IMR-90 (cell line): ENCODE results near the gene BOD1L1. TPM values are rescaled to one million over a fixed set of nuclear protein-coding genes. Genes with fewer than 3 reads are reported as not detected.

ENCODE experiments used
- ATAC-seq: fragments of 200-7000 bp; cut with Tn5 transposase; 2 replicates; pipeline ENCODE4 v1.9.1; 2020; ENCODE audit warnings: low read depth, mild to moderate bottlenecking, moderate library complexity
- BruUV-seq: library from RNA; stranded (reverse); fragments of 400-500 nt; replicated peaks from 2 replicates; lab custom pipeline; 2021; lab: Mats Ljungman, UMichigan
- CTCF ChIA-PET: fragments of 300-600 bp; formaldehyde crosslinking; extraction: SDS; loops from one replicate; lab custom pipeline; 2021; ENCODE audit warnings: antibody characterized with exemption; lab: Yijun Ruan, JAX
- POLR2A ChIA-PET: fragments of 300-600 bp; sonication (Branson Sonifier 250); formaldehyde crosslinking; loops from one replicate; lab custom pipeline; 2022; ENCODE audit warnings: antibody characterized with exemption; ENCODE audit not compliant: unreplicated experiment; lab: Charles Lee
- DNase-seq: peaks from one replicate; pipeline ENCODE4 v3.0.0; 2013
- H2AFZ ChIP-seq: replicated peaks from 2 replicates; pipeline ENCODE3; 2013; ENCODE audit warnings: low read length, mild to moderate bottlenecking; ENCODE audit not compliant: poor library complexity
- H2AK5ac ChIP-seq: 2 replicates; pipeline ENCODE4 v1.6.1; 2013; ENCODE audit warnings: low read depth, low read length, inconsistent platforms
- H2AK9ac ChIP-seq: replicated peaks from 2 replicates; pipeline ENCODE3; 2013; ENCODE audit warnings: mild to moderate bottlenecking, low read depth, low read length, moderate library complexity; ENCODE audit not compliant: poor library complexity
- H2BK120ac ChIP-seq: 2 replicates; pipeline ENCODE4 v1.6.1; 2013; ENCODE audit warnings: low read depth, low read length, inconsistent platforms
- H2BK15ac ChIP-seq: 3 replicates; pipeline ENCODE4 v1.6.1; 2013; ENCODE audit warnings: low read depth, low read length, inconsistent platforms
- H2BK20ac ChIP-seq: 2 replicates; pipeline ENCODE4 v1.6.1; 2013; ENCODE audit warnings: low read depth, mild to moderate bottlenecking, inconsistent platforms, low read length, moderate library complexity
- H2BK5ac ChIP-seq: 2 replicates; pipeline ENCODE4 v1.6.1; 2013; ENCODE audit warnings: mild to moderate bottlenecking, low read depth, low read length, inconsistent platforms; ENCODE audit not compliant: poor library complexity, severe bottlenecking
- H3K14ac ChIP-seq: replicated peaks from 2 replicates; pipeline ENCODE4 v1.6.1; 2013; ENCODE audit warnings: low read depth, low read length, inconsistent platforms
- H3K18ac ChIP-seq: 2 replicates; pipeline ENCODE4 v1.6.1; 2013; ENCODE audit warnings: low read depth, low read length, control low read depth
- H3K23ac ChIP-seq: 2 replicates; pipeline ENCODE4 v1.6.1; 2013; ENCODE audit warnings: low read depth, low read length, inconsistent platforms
- H3K27ac ChIP-seq: 2 replicates; pipeline ENCODE4 v1.5.1; 2013; ENCODE audit warnings: mild to moderate bottlenecking, control low read depth, low read length; ENCODE audit not compliant: insufficient read depth
- H3K27me3 ChIP-seq: 2 replicates; pipeline ENCODE4 v1.6.1; 2013; ENCODE audit warnings: low read length; ENCODE audit not compliant: control insufficient read depth, insufficient read depth
- H3K36me3 ChIP-seq: 2 replicates; pipeline ENCODE4 v1.6.1; 2013; ENCODE audit warnings: low read length, mixed read lengths; ENCODE audit not compliant: control insufficient read depth, insufficient read depth
- H3K4ac ChIP-seq: 2 replicates; pipeline ENCODE4 v1.6.1; 2013; ENCODE audit warnings: low read depth, low read length, inconsistent platforms
- H3K4me1 ChIP-seq: 2 replicates; pipeline ENCODE4 v1.6.1; 2013; ENCODE audit warnings: low read length, mixed read lengths; ENCODE audit not compliant: control insufficient read depth, insufficient read depth
- H3K4me2 ChIP-seq: 2 replicates; pipeline ENCODE4 v1.6.1; 2013; ENCODE audit warnings: low read depth, mild to moderate bottlenecking, control low read depth, low read length, moderate library complexity
- H3K4me3 ChIP-seq: 2 replicates; pipeline ENCODE4 v1.5.1; 2013; ENCODE audit warnings: low read depth, mild to moderate bottlenecking, control low read depth, low read length, moderate library complexity; ENCODE audit not compliant: insufficient read depth
- H3K56ac ChIP-seq: 2 replicates; pipeline ENCODE4 v1.6.1; 2013; ENCODE audit warnings: low read length, inconsistent platforms; ENCODE audit not compliant: insufficient read depth; ENCODE audit errors: extremely low read depth
- H3K79me1 ChIP-seq, 2 experiments: 2 replicates each; pipeline ENCODE4 v1.6.1; 2013; ENCODE audit warnings: low read length in 2 of 2, inconsistent platforms in 1 of 2, low read depth in 1 of 2
- H3K9ac ChIP-seq: 2 replicates; pipeline ENCODE4 v1.6.1; 2013; ENCODE audit warnings: low read depth, low read length, control low read depth
- H3K9me1 ChIP-seq: 2 replicates; pipeline ENCODE4 v1.6.1; 2013; ENCODE audit warnings: low read length, inconsistent platforms; ENCODE audit not compliant: insufficient read depth
- H3K9me3 ChIP-seq: 2 replicates; pipeline ENCODE4 v1.6.1; 2013; ENCODE audit warnings: low read length; ENCODE audit not compliant: control insufficient read depth, insufficient read depth
- H4K20me1 ChIP-seq: 2 replicates; pipeline ENCODE4 v1.6.1; 2013; ENCODE audit warnings: low read length, inconsistent platforms; ENCODE audit not compliant: insufficient read depth
- H4K5ac ChIP-seq: 2 replicates; pipeline ENCODE4 v1.6.1; 2013; ENCODE audit warnings: mild to moderate bottlenecking, low read depth, low read length, control low read depth
- H4K8ac ChIP-seq, 2 experiments: 2 replicates each; pipeline ENCODE4 v1.6.1; 2013; ENCODE audit warnings: low read depth in 2 of 2, low read length in 2 of 2, control low read depth in 1 of 2, inconsistent platforms in 1 of 2
- H4K91ac ChIP-seq: 2 replicates; pipeline ENCODE4 v1.6.1; 2013; ENCODE audit warnings: low read depth, low read length, inconsistent platforms; ENCODE audit not compliant: insufficient read depth
- BHLHE40 ChIP-seq: fragments of 150-350 bp; IDR thresholded peaks from 2 replicates; pipeline ENCODE4 v1.6.1; 2016; ENCODE audit warnings: mild to moderate bottlenecking, low read depth, low read length
- CEBPB ChIP-seq: IDR thresholded peaks from 2 replicates; pipeline ENCODE4 v1.6.1; 2012; ENCODE audit warnings: low read depth, low read length, improper control_type of control experiment
- CHD1 ChIP-seq: IDR thresholded peaks from 2 replicates; pipeline ENCODE4 v1.6.1; 2012; ENCODE audit warnings: low read depth, low read length, improper control_type of control experiment
- ELK1 ChIP-seq: fragments of 150-350 bp; IDR thresholded peaks from 2 replicates; pipeline ENCODE4 v1.6.1; 2016; ENCODE audit warnings: low read depth, mild to moderate bottlenecking, low read length, moderate library complexity, borderline replicate concordance
- FOS ChIP-seq: fragments of 150-350 bp; IDR thresholded peaks from 2 replicates; pipeline ENCODE4 v1.6.1; 2016; ENCODE audit warnings: low read depth, low read length
- MAFK ChIP-seq: IDR thresholded peaks from 2 replicates; pipeline ENCODE4 v1.6.1; 2012; ENCODE audit warnings: low read depth, low read length, improper control_type of control experiment
- MXI1 ChIP-seq: IDR thresholded peaks from 2 replicates; pipeline ENCODE4 v1.6.1; 2012; ENCODE audit warnings: low read depth, mild to moderate bottlenecking, low read length, moderate library complexity, borderline replicate concordance
- NFE2L2 ChIP-seq: fragments of 150-350 bp; IDR thresholded peaks from 2 replicates; pipeline ENCODE4 v1.6.1; 2016; ENCODE audit warnings: low read depth, mild to moderate bottlenecking, low read length
- POLR2A ChIP-seq: IDR thresholded peaks from 2 replicates; pipeline ENCODE4 v1.6.1; 2012; ENCODE audit warnings: mild to moderate bottlenecking, low read depth, low read length
- RAD21 ChIP-seq: IDR thresholded peaks from 2 replicates; pipeline ENCODE4 v1.6.1; 2012; ENCODE audit warnings: low read length, improper control_type of control experiment
- RCOR1 ChIP-seq: IDR thresholded peaks from 2 replicates; pipeline ENCODE4 v1.6.1; 2012; ENCODE audit warnings: mild to moderate bottlenecking, low read length, improper control_type of control experiment; ENCODE audit not compliant: insufficient replicate concordance
- RFX5 ChIP-seq: IDR thresholded peaks from 2 replicates; pipeline ENCODE4 v1.8.0; 2012; ENCODE audit warnings: low read depth, mild to moderate bottlenecking, low read length, moderate library complexity
- SMC3 ChIP-seq: fragments of 150-350 bp; IDR thresholded peaks from 2 replicates; pipeline ENCODE4 v1.6.1; 2016; ENCODE audit warnings: low read depth, mild to moderate bottlenecking, antibody characterized with exemption, low read length, moderate library complexity
- USF2 ChIP-seq: fragments of 150-350 bp; IDR thresholded peaks from 2 replicates; pipeline ENCODE4 v1.6.1; 2017; ENCODE audit warnings: mild to moderate bottlenecking, antibody characterized with exemption, low read length, low read depth
- WGBS, 2 experiments: methylation state at CpG; one replicate each; pipeline versions ENCODE4 v1.1.5 to v1.1.7; 2013; ENCODE audit warnings: missing lambda C conversion rate in 2 of 2; ENCODE audit not compliant: insufficient read length in 1 of 2; ENCODE audit errors: extremely low coverage in 2 of 2; 5-methylcytosine and 5-hydroxymethylcytosine counted together
- dilution Hi-C: fragments of 300-500 bp; cut with HindIII; formaldehyde crosslinking; loops from one replicate; pipeline ENCODE4 v1.14.3; 2018; ENCODE audit warnings: low sequenced_read_pairs; ENCODE audit not compliant: unreplicated experiment
- in situ Hi-C: fragments of 300-500 bp; cut with MboI; formaldehyde crosslinking; loops from 3 replicates; pipeline ENCODE4 v1.14.3; 2019; ENCODE audit warnings: low sequenced_read_pairs, inconsistent platforms, mixed read lengths
- intact Hi-C: fragments of 100-400 bp; cut with micrococcal nuclease; formaldehyde crosslinking; loops from 2 replicates; pipeline ENCODE4 v1.10.0; 2022
- polyA plus RNA-seq, 3 experiments: library from polyadenylated mRNA; depleted of rRNA; stranded (reverse); fragments of >200 nt; gene quantifications; 2 replicates each; pipeline ENCODE4 v1.2.3, GENCODE V29; 2012; ENCODE audit warnings: low replicate concordance in 1 of 3
- total RNA-seq: library from RNA; depleted of rRNA; stranded (reverse); fragments of >200 nt; gene quantifications from 2 replicates; pipeline ENCODE4 v1.2.3, GENCODE V29; 2012
- TF ChIP-seq, protein P1 (sequence below): conservative IDR thresholded peaks from 2 replicates; pipeline ENCODE4 v1.5.1; 2012; ENCODE audit warnings: mild to moderate bottlenecking, low read depth, low read length, improper control_type of control experiment

BOD1L1 gene
- total and polyA plus RNA-seq, 2 of the 4 experiments (the other 2 are of a cell fraction): 13.5 to 26.9 TPM

DNA sequence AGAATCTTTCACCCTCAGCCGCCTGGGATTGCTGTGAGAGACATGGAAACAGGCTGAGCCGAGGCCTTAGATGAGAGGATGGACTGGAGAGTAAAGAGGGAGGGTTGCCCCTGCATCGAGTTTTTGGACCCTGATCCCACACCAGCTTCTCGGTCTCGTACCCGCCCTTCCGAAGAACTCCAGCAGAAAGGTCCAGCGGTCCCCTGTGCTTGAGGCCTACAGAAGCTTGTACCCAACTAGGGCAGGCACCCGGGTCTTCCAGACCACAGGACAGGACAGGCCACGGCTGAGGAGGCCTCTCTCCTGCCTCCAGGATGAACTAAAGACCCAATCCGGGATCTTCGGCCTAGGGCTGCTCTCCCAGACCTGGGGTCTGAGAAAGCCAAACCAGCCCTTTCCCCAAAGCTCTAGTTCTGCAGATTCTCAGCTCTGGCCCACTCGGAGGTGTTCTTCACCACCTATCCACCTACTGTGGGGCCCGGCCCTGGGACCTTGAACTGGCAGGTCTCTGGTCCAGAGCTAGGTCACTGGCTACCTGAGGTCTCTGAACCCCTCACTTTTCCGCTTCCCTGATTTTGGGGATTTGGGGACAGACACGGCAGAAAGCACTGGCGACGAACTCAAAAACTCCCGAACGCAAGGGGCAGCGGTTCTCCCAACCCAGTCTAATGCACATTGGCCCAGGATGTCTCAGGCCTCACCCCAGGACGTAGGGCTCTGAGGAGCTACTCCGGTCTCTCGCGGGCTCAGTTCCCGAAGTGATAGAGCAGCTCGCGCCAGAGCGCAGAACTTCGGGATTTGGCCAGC lies 84.3 kb downstream of the BOD1L1 start:
- H4K8ac ChIP-seq: no peak overlapping the region
- BruUV-seq: no TSS peak
- H3K27me3 ChIP-seq: peaks cover 83% of the 10 kb centered on the region
- dilution Hi-C loops (no loop called here), in situ Hi-C loops (no loop called here), intact Hi-C loops (no loop called here)
- H3K27ac ChIP-seq: no peak overlapping the region
- no peak overlapping the region for H4K5ac ChIP-seq
- no peak overlapping the region for H2BK120ac ChIP-seq
- H2BK5ac ChIP-seq: no peak overlapping the region
- 47% methylated on average over 21 of the region's 30 CpGs; no CpG with 5 or more reads in 1 of the 2 experiments for WGBS, 2 experiments
- H3K36me3 ChIP-seq: no peaks in the 10 kb centered on the region
- H2AK5ac ChIP-seq: no peak overlapping the region
- H3K9me3 ChIP-seq: peaks cover 19% of the 10 kb centered on the region
- POLR2A ChIA-PET: no interaction called here
- H2AFZ ChIP-seq: peak overlapping the region; percentile 86
- no peaks in the 10 kb centered on the region; the same call in 1 of the 2 replicates for H3K4me1 ChIP-seq
- H2BK15ac ChIP-seq: no peak overlapping the region
- H4K20me1 ChIP-seq: peaks cover 5% of the 10 kb centered on the region
- no peak overlapping the region for H3K18ac ChIP-seq
- H3K56ac ChIP-seq: no peak overlapping the region
- H3K4me2 ChIP-seq: peak overlapping the region; percentile 100; the same call in 1 of the 2 replicates
- H3K9ac ChIP-seq: no peak overlapping the region
- H3K4ac ChIP-seq: no peak overlapping the region
- H3K9me1 ChIP-seq: peaks cover 2% of the 10 kb centered on the region; the same call in 1 of the 2 replicates
- DNase-seq (no peak), ATAC-seq (no peak)
- no peak overlapping the region for H4K91ac ChIP-seq
- no peak overlapping the region for H3K23ac ChIP-seq
- no peak overlapping the region for H3K14ac ChIP-seq
- CTCF ChIA-PET: no interaction called here
- H2BK20ac ChIP-seq: no peak overlapping the region
- H2AK9ac ChIP-seq: no peak overlapping the region
- no peak overlapping the region; the same call in 1 of the 2 replicates for H3K4me3 ChIP-seq
- no peaks in the 10 kb centered on the region for H3K79me1 ChIP-seq
- TF ChIP-seq, protein P1, sequence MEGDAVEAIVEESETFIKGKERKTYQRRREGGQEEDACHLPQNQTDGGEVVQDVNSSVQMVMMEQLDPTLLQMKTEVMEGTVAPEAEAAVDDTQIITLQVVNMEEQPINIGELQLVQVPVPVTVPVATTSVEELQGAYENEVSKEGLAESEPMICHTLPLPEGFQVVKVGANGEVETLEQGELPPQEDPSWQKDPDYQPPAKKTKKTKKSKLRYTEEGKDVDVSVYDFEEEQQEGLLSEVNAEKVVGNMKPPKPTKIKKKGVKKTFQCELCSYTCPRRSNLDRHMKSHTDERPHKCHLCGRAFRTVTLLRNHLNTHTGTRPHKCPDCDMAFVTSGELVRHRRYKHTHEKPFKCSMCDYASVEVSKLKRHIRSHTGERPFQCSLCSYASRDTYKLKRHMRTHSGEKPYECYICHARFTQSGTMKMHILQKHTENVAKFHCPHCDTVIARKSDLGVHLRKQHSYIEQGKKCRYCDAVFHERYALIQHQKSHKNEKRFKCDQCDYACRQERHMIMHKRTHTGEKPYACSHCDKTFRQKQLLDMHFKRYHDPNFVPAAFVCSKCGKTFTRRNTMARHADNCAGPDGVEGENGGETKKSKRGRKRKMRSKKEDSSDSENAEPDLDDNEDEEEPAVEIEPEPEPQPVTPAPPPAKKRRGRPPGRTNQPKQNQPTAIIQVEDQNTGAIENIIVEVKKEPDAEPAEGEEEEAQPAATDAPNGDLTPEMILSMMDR: no peak
- TF ChIP-seq RFX5 (no peak), FOS (no peak), ELK1 (no peak), POLR2A (no peak), NFE2L2 (no peak), CEBPB (no peak), MAFK (no peak), RCOR1 (no peak), BHLHE40 (no peak), SMC3 (no peak), RAD21 (no peak), CHD1 (no peak), USF2 (no peak), MXI1 (no peak)
